Fibroblast of lung (primary cell): Measurements from ENCODE around the gene TEX44.
"Not testable (repeated sequence)": the region's sequence is repeated elsewhere in the genome, so short reads cannot be mapped to it uniquely, and the experiment has no call there.

Experiments used
- EZH2 ChIP-seq: IDR thresholded peaks from 2 replicates; pipeline ENCODE4 v1.5.1; 2012; ENCODE audit warnings: low read length, control low read depth, mild to moderate bottlenecking; ENCODE audit errors: missing control alignments
- TF ChIP-seq, protein P1 (sequence below), 2 donors: IDR thresholded peaks in 1 of 2; conservative IDR thresholded peaks in 1 of 2; 1 replicate in 1 of 2; 2 replicates in 1 of 2; pipeline ENCODE4 v1.5.1; 2011 to 2012; ENCODE audit warnings: low read length in 2 of 2, control low read depth in 1 of 2, inconsistent platforms in 1 of 2, low read depth in 1 of 2, mild to moderate bottlenecking in 1 of 2

DNA sequence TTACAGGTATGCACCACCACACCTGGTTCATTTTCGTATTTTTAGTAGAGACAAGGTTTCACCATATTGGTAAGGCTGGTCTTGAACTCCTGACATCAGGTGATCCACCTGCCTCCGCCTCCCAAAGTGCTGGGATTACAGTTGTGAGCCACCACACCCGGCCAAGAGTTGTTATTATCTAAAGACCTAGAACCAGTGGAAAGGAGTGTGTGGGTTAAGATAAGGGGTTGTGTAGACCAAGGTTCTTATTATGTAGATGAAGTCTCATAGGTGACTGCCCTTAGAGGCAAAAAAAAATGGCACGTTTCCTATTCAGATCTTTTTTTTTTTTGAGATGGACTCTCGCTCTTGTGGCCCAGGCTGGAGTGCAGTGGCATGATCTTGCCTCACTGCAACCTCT is 21.7 kb upstream of the TEX44 start:
- TF ChIP-seq, protein P1, sequence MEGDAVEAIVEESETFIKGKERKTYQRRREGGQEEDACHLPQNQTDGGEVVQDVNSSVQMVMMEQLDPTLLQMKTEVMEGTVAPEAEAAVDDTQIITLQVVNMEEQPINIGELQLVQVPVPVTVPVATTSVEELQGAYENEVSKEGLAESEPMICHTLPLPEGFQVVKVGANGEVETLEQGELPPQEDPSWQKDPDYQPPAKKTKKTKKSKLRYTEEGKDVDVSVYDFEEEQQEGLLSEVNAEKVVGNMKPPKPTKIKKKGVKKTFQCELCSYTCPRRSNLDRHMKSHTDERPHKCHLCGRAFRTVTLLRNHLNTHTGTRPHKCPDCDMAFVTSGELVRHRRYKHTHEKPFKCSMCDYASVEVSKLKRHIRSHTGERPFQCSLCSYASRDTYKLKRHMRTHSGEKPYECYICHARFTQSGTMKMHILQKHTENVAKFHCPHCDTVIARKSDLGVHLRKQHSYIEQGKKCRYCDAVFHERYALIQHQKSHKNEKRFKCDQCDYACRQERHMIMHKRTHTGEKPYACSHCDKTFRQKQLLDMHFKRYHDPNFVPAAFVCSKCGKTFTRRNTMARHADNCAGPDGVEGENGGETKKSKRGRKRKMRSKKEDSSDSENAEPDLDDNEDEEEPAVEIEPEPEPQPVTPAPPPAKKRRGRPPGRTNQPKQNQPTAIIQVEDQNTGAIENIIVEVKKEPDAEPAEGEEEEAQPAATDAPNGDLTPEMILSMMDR (conservative IDR thresholded peaks at IDR 0.05 in 1 of 2, IDR thresholded peaks at IDR 0.05 in 1 of 2; ENCODE audit: low read depth in 1 of 2, low read length in 2 of 2) = not testable (repeated sequence)
- not testable (repeated sequence) for TF ChIP-seq EZH2
